ENCODE data around the gene ZNF280B. TPM values are rescaled to one million over a fixed set of nuclear protein-coding genes. Genes with fewer than 3 reads are reported as not detected.

ZNF280B gene
- total RNA-seq, 5 donors from 2014 or later (not counting 1 experiment from before 2014, with no cell fraction given): 1.8 to 2.1 (median 1.9) TPM

DNA sequence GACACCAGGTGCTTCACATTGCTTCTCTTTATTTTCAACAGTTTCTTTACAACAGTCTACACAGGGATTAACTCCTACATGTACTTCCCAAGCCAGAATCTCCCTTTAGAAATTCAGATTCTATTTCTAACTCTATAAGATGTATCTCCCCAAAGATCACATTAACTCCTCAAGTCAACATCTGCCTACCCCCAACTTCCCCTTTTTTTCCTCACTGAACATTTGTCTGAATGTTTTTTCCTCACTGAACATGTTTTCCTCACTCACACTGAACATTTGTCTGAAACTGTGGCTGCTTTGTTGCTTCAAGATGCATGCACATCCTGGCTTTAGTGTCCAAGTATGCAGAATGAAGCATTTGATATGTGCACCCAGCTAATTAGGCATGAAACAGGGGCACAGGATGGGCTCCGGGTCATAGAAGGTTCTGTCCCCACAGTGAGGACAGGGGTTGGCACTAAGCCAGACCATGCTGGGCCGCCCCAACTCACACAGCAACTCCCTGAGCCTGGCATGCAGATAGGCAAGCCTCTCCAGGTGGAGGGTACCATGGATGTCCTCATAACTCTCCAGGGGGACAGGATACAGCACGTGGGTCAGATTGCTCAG is 39.3 kb upstream of the ZNF280B start:
- peaks cover 0 to 16% of the 10 kb centered on the region in 2 experiments for H3K27me3 ChIP-seq (replicated peaks in 1 of 2; ENCODE audit: control insufficient read depth in 2 of 2, extremely low read depth in 1 of 2, insufficient read depth in 2 of 2, low read length in 1 of 2)
- H3K4me3 Mint-ChIP-seq: no peak overlapping the region
- CTCF ChIA-PET: no interaction called here

DNA sequence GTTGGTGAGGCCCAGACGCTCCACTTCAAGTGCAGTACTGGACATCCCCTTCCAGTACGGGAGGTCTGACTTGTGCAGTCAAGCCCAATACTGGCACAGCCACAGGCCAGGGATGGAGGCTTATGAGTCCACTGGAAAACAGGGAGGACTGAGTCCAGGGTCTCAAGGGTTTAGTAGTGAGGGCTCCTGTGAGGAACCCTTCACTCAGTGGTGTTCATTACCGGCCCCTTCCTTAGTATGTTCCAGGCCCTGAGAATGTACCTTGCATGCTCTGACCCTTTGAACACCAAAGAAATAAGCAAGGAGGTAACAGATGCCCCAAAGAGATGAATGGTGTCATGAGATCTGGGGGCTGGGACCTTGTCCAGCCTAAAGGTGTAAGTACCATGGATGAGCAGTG is 38.7 kb upstream of the ZNF280B start:
- H3K27me3 ChIP-seq (replicated peaks in 1 of 2; ENCODE audit: control insufficient read depth in 2 of 2, extremely low read depth in 1 of 2, insufficient read depth in 2 of 2, low read length in 1 of 2): peaks cover 0 to 16% of the 10 kb centered on the region in 2 experiments
- H3K4me1 ChIP-seq (ENCODE audit: control insufficient read depth in 1 of 2, extremely low read depth in 1 of 2, insufficient read depth in 2 of 2, low read length in 2 of 2): no peaks in the 10 kb centered on the region
- H3K4me3 ChIP-seq (ENCODE audit: control insufficient read depth in 1 of 2, extremely low read depth in 1 of 2, low read length in 1 of 2): no peak overlapping the region
- Mint-ChIP-seq H3K9me3 (no peaks in the 10 kb centered on the region), H3K4me3 (no peak overlapping the region), H3K4me1 (no peaks in the 10 kb centered on the region), H3K27ac (no peak overlapping the region), H3K36me3 (no peaks in the 10 kb centered on the region), H3K27me3 (peaks cover 3 to 5% of the 10 kb centered on the region in 2 donors)
- H3K9me3 ChIP-seq: no peaks in the 10 kb centered on the region
- DNase-seq (no peak), ATAC-seq (replicated peaks in 1 of 4) (no peak)
- 91% methylated on average over 3 of the region's 3 CpGs for whole genome bisulfite sequencing (ENCODE audit: insufficient coverage)
- CTCF ChIA-PET: no interaction called here
- H3K27ac ChIP-seq (ENCODE audit: low read length): no peak overlapping the region
- POLR2A ChIA-PET: no interaction called here
- no peaks in the 10 kb centered on the region for H3K36me3 ChIP-seq (ENCODE audit: control insufficient read depth in 2 of 2, extremely low read depth in 1 of 2, insufficient read depth in 1 of 2, low read length in 1 of 2)

More for the DNA sequence above, 39.3 kb upstream of the ZNF280B start:
- Histone ChIP-seq H3K36me3 (ENCODE audit: control insufficient read depth in 2 of 2, extremely low read depth in 1 of 2, insufficient read depth in 1 of 2, low read length in 1 of 2) (no peaks in the 10 kb centered on the region), H3K4me1 (ENCODE audit: control insufficient read depth in 1 of 2, extremely low read depth in 1 of 2, insufficient read depth in 2 of 2, low read length in 2 of 2) (no peaks in the 10 kb centered on the region), H3K9me3 (no peaks in the 10 kb centered on the region), H3K4me3 (ENCODE audit: control insufficient read depth in 1 of 2, extremely low read depth in 1 of 2, low read length in 1 of 2) (no peak overlapping the region), H3K27ac (ENCODE audit: low read length) (no peak overlapping the region)
- WGBS (ENCODE audit: insufficient coverage): 36% methylated on average over 3 of the region's 3 CpGs
- Mint-ChIP-seq H3K27me3 (peaks cover 0 to 5% of the 10 kb centered on the region in 2 donors), H3K27ac (no peak overlapping the region), H3K4me1 (no peaks in the 10 kb centered on the region), H3K36me3 (no peaks in the 10 kb centered on the region), H3K9me3 (no peaks in the 10 kb centered on the region)
- POLR2A ChIA-PET: no interaction called here
- DNase-seq: no peak
- no peak for ATAC-seq (replicated peaks in 1 of 4)

DNA sequence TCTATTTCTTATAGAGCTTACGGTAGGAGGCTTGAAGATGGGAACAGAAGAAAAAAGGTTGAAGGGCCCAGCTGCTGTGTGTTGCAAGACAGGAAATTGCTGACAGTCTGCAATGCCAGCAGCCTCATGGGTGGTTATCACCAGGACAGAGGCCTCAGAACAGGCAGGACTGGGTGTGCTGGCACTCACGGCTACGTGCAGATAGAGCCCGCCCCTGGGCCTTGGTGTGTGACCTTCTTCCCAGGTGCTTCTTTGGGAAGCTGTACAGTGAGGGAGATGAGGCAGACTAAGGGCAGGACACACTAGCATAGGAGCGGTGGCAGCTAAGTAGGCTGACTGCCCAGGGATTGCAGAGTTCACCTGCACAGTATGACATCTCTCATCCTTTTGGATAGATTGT is 37.9 kb upstream of the ZNF280B start:
- WGBS (ENCODE audit: insufficient coverage): 76% methylated on average over 4 of the region's 5 CpGs
- ATAC-seq (replicated peaks in 1 of 4) (no peak), DNase-seq (no peak)
- Histone ChIP-seq H3K4me3 (ENCODE audit: control insufficient read depth in 1 of 2, extremely low read depth in 1 of 2, low read length in 1 of 2) (no peak overlapping the region), H3K9me3 (no peaks in the 10 kb centered on the region), H3K36me3 (ENCODE audit: control insufficient read depth in 2 of 2, extremely low read depth in 1 of 2, insufficient read depth in 1 of 2, low read length in 1 of 2) (no peaks in the 10 kb centered on the region), H3K27ac (ENCODE audit: low read length) (no peak overlapping the region), H3K4me1 (ENCODE audit: control insufficient read depth in 1 of 2, extremely low read depth in 1 of 2, insufficient read depth in 2 of 2, low read length in 2 of 2) (no peaks in the 10 kb centered on the region), H3K27me3 (replicated peaks in 1 of 2; ENCODE audit: control insufficient read depth in 2 of 2, extremely low read depth in 1 of 2, insufficient read depth in 2 of 2, low read length in 1 of 2) (peaks cover 0 to 16% of the 10 kb centered on the region in 2 experiments)
- Mint-ChIP-seq H3K27me3 (peaks cover 7 to 8% of the 10 kb centered on the region in 2 donors), H3K36me3 (no peaks in the 10 kb centered on the region), H3K4me1 (no peaks in the 10 kb centered on the region), H3K4me3 (no peak overlapping the region), H3K27ac (no peak overlapping the region), H3K9me3 (no peaks in the 10 kb centered on the region)
- ChIA-PET CTCF (no interaction called here), POLR2A (no interaction called here)

DNA sequence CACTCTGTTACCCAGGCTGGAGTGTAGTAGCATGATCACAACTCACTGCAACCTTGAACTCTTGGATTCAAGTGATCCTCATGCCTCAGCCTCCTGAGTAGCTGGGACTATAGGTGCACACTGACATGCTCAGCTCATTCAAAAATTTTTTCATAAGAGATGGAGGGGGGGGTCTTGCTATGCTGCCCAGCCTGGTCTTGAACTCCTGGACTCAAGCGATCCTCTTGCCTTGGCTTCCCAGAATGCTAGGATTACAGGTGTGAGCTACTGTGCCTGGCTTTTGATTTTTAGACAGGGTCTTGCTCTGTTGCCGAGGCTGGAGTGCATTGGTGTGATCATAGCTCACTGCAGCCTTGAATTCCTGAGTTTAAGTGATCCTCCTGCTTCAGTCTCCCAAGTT is 36.5 kb upstream of the ZNF280B start:
- 76% methylated on average over 2 of the region's 2 CpGs for WGBS (ENCODE audit: insufficient coverage)

DNA sequence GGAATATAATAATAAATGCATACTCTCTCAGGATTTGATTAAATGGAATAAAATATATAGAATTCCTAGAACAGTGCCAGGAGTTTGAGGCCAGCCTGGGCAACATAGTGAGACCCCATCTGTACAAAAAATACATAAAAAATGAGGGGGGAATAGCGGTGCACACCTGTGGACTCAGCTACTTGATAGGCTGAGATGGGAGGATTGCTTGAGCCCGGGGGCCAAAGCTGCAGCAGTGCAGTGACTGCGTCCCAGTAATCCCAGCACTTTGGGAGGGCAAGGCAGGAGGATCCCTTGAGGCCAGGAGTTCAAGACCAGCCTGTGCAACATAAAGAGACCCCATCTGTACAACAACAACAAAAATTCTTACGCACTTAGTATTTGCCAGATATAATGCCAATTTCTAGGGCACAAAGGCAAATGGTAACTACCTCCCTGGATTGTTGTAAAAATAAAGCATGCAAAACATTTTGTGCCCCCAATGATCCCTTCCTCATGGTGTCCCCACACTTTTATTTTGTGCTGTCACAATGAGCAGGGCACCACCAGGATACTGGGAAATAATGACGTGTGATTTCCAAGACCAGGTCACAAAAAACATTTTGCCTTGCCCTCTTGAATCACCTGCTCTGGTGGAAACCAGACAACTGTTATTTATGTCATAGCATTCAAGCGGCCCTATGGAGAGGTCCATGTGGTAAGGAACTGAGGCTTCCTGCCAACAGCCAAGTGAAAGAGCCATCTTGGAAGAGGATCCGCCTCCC is 29.9 kb upstream of the ZNF280B start:
- no peaks in the 10 kb centered on the region for H3K9me3 ChIP-seq
- no peaks in the 10 kb centered on the region for H3K36me3 ChIP-seq (ENCODE audit: control insufficient read depth in 2 of 2, extremely low read depth in 1 of 2, insufficient read depth in 1 of 2, low read length in 1 of 2)
- H3K27me3 Mint-ChIP-seq: peaks cover 7 to 10% of the 10 kb centered on the region in 2 donors
- H3K4me1 Mint-ChIP-seq: no peaks in the 10 kb centered on the region
- H3K27me3 ChIP-seq (replicated peaks in 1 of 2; ENCODE audit: control insufficient read depth in 2 of 2, extremely low read depth in 1 of 2, insufficient read depth in 2 of 2, low read length in 1 of 2): no peaks in the 10 kb centered on the region
- DNase-seq (no peak), ATAC-seq (replicated peaks in 1 of 4) (no peak)
- H3K27ac ChIP-seq (ENCODE audit: low read length): no peak overlapping the region
- ChIA-PET CTCF (no interaction called here), POLR2A (no interaction called here)
- H3K9me3 Mint-ChIP-seq: no peaks in the 10 kb centered on the region
- WGBS (ENCODE audit: insufficient coverage): 51% methylated on average over 2 of the region's 7 CpGs
- H3K4me3 Mint-ChIP-seq: no peak overlapping the region
- H3K4me1 ChIP-seq (ENCODE audit: control insufficient read depth in 1 of 2, extremely low read depth in 1 of 2, insufficient read depth in 2 of 2, low read length in 2 of 2): no peaks in the 10 kb centered on the region
- H3K27ac Mint-ChIP-seq: no peak overlapping the region
- H3K4me3 ChIP-seq (ENCODE audit: control insufficient read depth in 1 of 2, extremely low read depth in 1 of 2, low read length in 1 of 2): no peak overlapping the region
- H3K36me3 Mint-ChIP-seq: no peaks in the 10 kb centered on the region

More for the DNA sequence above, 36.5 kb upstream of the ZNF280B start:
- Histone ChIP-seq H3K36me3 (ENCODE audit: control insufficient read depth in 2 of 2, extremely low read depth in 1 of 2, insufficient read depth in 1 of 2, low read length in 1 of 2) (no peaks in the 10 kb centered on the region), H3K27me3 (replicated peaks in 1 of 2; ENCODE audit: control insufficient read depth in 2 of 2, extremely low read depth in 1 of 2, insufficient read depth in 2 of 2, low read length in 1 of 2) (peaks cover 0 to 16% of the 10 kb centered on the region in 2 experiments), H3K4me1 (ENCODE audit: control insufficient read depth in 1 of 2, extremely low read depth in 1 of 2, insufficient read depth in 2 of 2, low read length in 2 of 2) (no peaks in the 10 kb centered on the region), H3K9me3 (no peaks in the 10 kb centered on the region), H3K4me3 (ENCODE audit: control insufficient read depth in 1 of 2, extremely low read depth in 1 of 2, low read length in 1 of 2) (no peak overlapping the region), H3K27ac (ENCODE audit: low read length) (no peak overlapping the region)
- H3K27me3 Mint-ChIP-seq: peaks cover 8 to 10% of the 10 kb centered on the region in 2 donors
- no peaks in the 10 kb centered on the region for H3K4me1 Mint-ChIP-seq
- no peaks in the 10 kb centered on the region for H3K9me3 Mint-ChIP-seq
- no peak for DNase-seq
- no peak overlapping the region for H3K4me3 Mint-ChIP-seq
- H3K36me3 Mint-ChIP-seq: no peaks in the 10 kb centered on the region
- H3K27ac Mint-ChIP-seq: no peak overlapping the region
- ATAC-seq (replicated peaks in 1 of 4): no peak
- ChIA-PET POLR2A (no interaction called here), CTCF (no interaction called here)

DNA sequence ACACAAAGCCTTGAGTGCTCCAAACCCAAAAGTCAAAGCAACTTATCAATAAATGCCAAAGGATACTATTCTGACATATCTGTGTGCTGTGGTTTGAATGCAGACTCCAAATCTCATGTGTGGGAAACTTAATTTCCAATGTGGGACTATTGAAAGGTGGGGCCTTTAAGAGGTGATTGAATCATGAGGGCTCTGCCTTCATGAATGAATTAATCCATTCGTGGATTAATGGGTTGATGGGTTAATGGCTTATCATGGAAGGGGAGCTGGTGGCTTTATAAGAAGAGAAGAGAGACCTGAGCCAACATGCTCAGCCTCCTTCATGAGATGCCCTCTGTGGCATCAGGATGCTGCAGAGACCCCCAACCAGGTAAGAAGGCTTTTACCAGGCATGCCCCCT is 28.4 kb upstream of the ZNF280B start:
- H3K9me3 ChIP-seq: no peaks in the 10 kb centered on the region
- H3K27me3 Mint-ChIP-seq: peaks cover 4 to 7% of the 10 kb centered on the region in 2 donors
- 83% methylated on average over 1 of the region's 1 CpG for WGBS (ENCODE audit: insufficient coverage)
- H3K4me3 Mint-ChIP-seq: no peak overlapping the region
- no peak overlapping the region for H3K27ac ChIP-seq (ENCODE audit: low read length)
- H3K4me1 Mint-ChIP-seq: no peaks in the 10 kb centered on the region
- H3K4me1 ChIP-seq (ENCODE audit: control insufficient read depth in 1 of 2, extremely low read depth in 1 of 2, insufficient read depth in 2 of 2, low read length in 2 of 2): no peaks in the 10 kb centered on the region
- ATAC-seq (replicated peaks in 1 of 4) (no peak), DNase-seq (no peak)
- no peak overlapping the region for H3K27ac Mint-ChIP-seq
- no peaks in the 10 kb centered on the region for H3K9me3 Mint-ChIP-seq
- CTCF ChIA-PET: no interaction called here
- H3K36me3 Mint-ChIP-seq: no peaks in the 10 kb centered on the region
- no peaks in the 10 kb centered on the region for H3K36me3 ChIP-seq (ENCODE audit: control insufficient read depth in 2 of 2, extremely low read depth in 1 of 2, insufficient read depth in 1 of 2, low read length in 1 of 2)
- peaks cover 0 to 2% of the 10 kb centered on the region in 2 experiments for H3K27me3 ChIP-seq (replicated peaks in 1 of 2; ENCODE audit: control insufficient read depth in 2 of 2, extremely low read depth in 1 of 2, insufficient read depth in 2 of 2, low read length in 1 of 2)
- POLR2A ChIA-PET: no interaction called here
- no peak overlapping the region for H3K4me3 ChIP-seq (ENCODE audit: control insufficient read depth in 1 of 2, extremely low read depth in 1 of 2, low read length in 1 of 2)
